Activated T-cell treated with anti-CD3 and anti-CD28 coated beads, Interleukin-2, amount 50 U/mL, for 4 hours (primary cell): ENCODE measurements around the gene SRSF12. TPM values are rescaled to one million over a fixed set of nuclear protein-coding genes. Genes with fewer than 3 reads are reported as not detected.
"Not testable (repeated sequence)": the region's sequence is repeated elsewhere in the genome, so short reads cannot be mapped to it uniquely, and the experiment has no call there.

ENCODE experiments used
- ATAC-seq, 2 donors: fragments of 200-7000 bp; cut with Tn5 transposase; one replicate each; pipeline ENCODE4 v1.10.0; 2021
- DNase-seq: peaks from one replicate; pipeline ENCODE4 v3.0.0-alpha.2; 2020
- H3K27me3 Mint-ChIP-seq: one replicate; pipeline ENCODE4 v1.8.0; 2021; ENCODE audit warnings: low read depth, mixed read lengths
- H3K36me3 Mint-ChIP-seq: one replicate; pipeline ENCODE4 v1.8.0; 2022; ENCODE audit warnings: mixed read lengths; ENCODE audit not compliant: insufficient read depth
- H3K4me1 Mint-ChIP-seq: one replicate; pipeline ENCODE4 v1.8.0; 2021; ENCODE audit warnings: low read depth, mixed read lengths
- H3K4me3 Mint-ChIP-seq: one replicate; pipeline ENCODE4 v1.8.0; 2021; ENCODE audit warnings: mild to moderate bottlenecking, moderate library complexity, mixed read lengths
- H3K9me3 Mint-ChIP-seq: one replicate; pipeline ENCODE4 v1.8.0; 2021; ENCODE audit warnings: mixed read lengths
- total RNA-seq, 3 donors: library from RNA; stranded (reverse); gene quantifications; one replicate each; pipeline ENCODE4 v1.2.1, GENCODE V29; 2021

Gene SRSF12
- total RNA-seq, 3 donors from 2014 or later = 0.11 to 1.3 (median 0.30) TPM

GRCh38 chr6:89069536-89070163 is 48.2 kb downstream of the SRSF12 start:
- no peak overlapping the region for H3K4me3 Mint-ChIP-seq
- no peaks in the 10 kb centered on the region for H3K36me3 Mint-ChIP-seq
- peaks cover 2% of the 10 kb centered on the region for H3K4me1 Mint-ChIP-seq
- peaks cover 12% of the 10 kb centered on the region for H3K27me3 Mint-ChIP-seq
- no peak for DNase-seq
- ATAC-seq = no peak
- H3K9me3 Mint-ChIP-seq = no peaks in the 10 kb centered on the region

GRCh38 chr6:89068695-89069094 is 49.2 kb downstream of the SRSF12 start:
- no peak for ATAC-seq
- H3K4me3 Mint-ChIP-seq = no peak overlapping the region
- no peaks in the 10 kb centered on the region for H3K9me3 Mint-ChIP-seq
- peaks cover 2% of the 10 kb centered on the region for H3K4me1 Mint-ChIP-seq
- H3K36me3 Mint-ChIP-seq = no peaks in the 10 kb centered on the region
- peaks cover 12% of the 10 kb centered on the region for H3K27me3 Mint-ChIP-seq
- DNase-seq = no peak

DNA sequence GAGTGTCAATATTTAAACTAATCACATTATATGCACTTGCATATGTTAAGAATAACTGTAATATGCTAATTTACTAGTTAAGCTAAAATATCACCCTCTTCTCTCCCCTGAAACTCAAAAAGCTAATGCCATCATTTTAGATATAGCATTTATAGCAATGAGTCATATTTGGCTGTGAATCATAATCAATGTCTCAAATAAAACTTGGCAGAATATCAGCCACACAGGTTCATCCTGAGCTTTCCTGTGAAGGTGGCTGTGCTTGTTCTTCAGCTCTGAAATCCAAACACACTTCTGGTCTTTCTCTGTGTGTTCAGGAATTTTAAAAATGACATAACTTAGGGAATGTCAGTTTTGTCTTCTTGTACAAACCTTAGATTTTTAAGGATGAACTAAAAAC is 50.1 kb downstream of the SRSF12 start:
- Mint-ChIP-seq H3K36me3 (no peaks in the 10 kb centered on the region), H3K27me3 (peaks cover 12% of the 10 kb centered on the region), H3K9me3 (no peaks in the 10 kb centered on the region), H3K4me1 (peaks cover 2% of the 10 kb centered on the region), H3K4me3 (no peak overlapping the region)
- DNase-seq (no peak), ATAC-seq (no peak)

- ATAC-seq (no peak), DNase-seq (no peak)
- peaks cover 12% of the 10 kb centered on the region for H3K27me3 Mint-ChIP-seq
- H3K36me3 Mint-ChIP-seq = no peaks in the 10 kb centered on the region
- H3K4me3 Mint-ChIP-seq = no peak overlapping the region
- no peaks in the 10 kb centered on the region for H3K4me1 Mint-ChIP-seq
- no peaks in the 10 kb centered on the region for H3K9me3 Mint-ChIP-seq
Observed at GRCh38 chr6:89066940-89067646, 50.8 kb downstream of the SRSF12 start.

DNA sequence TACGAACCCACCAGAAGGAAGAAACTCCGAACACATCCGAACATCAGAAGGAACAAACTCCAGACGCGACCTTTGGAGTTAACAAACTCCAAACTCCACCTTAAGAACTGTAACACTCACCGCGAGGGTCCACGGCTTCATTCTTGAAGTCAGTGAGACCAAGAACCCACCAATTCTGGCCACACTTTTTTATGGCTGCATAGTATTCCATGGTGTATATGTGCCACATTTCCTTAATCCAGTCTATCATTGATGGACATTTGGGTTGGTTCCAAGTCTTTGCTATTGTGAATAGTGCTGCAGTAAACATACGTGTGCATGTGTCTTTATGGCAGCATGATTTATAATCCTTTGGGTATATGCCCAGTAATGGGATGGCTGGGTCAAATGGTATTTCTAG is 51.8 kb downstream of the SRSF12 start:
- H3K36me3 Mint-ChIP-seq, H3K9me3 Mint-ChIP-seq, H3K4me3 Mint-ChIP-seq, H3K4me1 Mint-ChIP-seq, DNase-seq, ATAC-seq: not testable (repeated sequence)
- peaks cover 12% of the 10 kb centered on the region for H3K27me3 Mint-ChIP-seq

DNA sequence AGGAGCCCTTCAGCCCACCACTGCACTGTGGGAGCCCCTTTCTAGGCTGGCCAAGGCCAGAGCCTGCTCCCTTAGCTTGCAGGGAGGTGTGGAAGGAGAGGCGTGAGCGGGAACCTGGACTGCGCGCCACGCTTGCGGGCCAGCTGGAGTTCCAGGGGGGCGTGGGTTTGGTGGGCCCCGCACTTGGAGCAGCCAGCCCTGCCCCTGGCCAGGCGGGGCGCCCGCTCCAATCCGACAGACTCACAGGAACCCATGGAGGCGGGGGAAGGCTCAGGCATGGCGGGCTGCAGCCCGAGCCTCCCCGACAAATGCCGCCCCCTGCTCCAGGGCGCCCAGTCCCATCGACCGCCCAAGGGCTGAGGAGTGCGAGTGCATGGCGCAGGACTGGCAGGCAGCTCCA is 52.9 kb downstream of the SRSF12 start:
- H3K27me3 Mint-ChIP-seq, H3K4me3 Mint-ChIP-seq, H3K9me3 Mint-ChIP-seq, H3K4me1 Mint-ChIP-seq, H3K36me3 Mint-ChIP-seq, ATAC-seq, DNase-seq: not testable (repeated sequence)

- Mint-ChIP-seq H3K4me1 (no peaks in the 10 kb centered on the region), H3K27me3 (peaks cover 3% of the 10 kb centered on the region), H3K9me3 (no peaks in the 10 kb centered on the region), H3K36me3 (no peaks in the 10 kb centered on the region), H3K4me3 (no peak overlapping the region)
- ATAC-seq (no peak), DNase-seq (no peak)
Observed at GRCh38 chr6:89063881-89064280, 54.0 kb downstream of the SRSF12 start.

DNA sequence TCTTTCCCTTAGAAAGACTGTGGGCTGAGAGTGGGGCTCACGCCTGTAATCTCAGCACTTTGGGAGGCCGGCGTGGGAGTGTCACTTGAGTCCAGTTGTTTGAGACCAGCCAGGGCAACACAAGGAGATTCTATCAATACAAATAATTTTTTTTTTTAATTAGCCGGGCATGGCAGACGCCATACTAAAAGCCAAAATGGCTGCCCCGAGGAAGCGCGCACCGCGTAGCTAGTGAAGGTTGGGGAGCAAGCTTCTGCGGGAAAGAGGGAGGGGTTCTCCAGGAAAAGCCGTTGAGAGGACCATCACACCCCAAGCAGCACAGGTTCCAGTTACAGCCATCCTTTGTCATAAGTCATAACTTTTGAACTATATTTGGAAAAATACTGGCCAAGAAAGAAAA is 58.6 kb downstream of the SRSF12 start:
- Mint-ChIP-seq H3K4me3 (no peak overlapping the region), H3K36me3 (no peaks in the 10 kb centered on the region), H3K27me3 (no peaks in the 10 kb centered on the region), H3K9me3 (no peaks in the 10 kb centered on the region), H3K4me1 (no peaks in the 10 kb centered on the region)
- DNase-seq (no peak), ATAC-seq (no peak)

- no peaks in the 10 kb centered on the region for H3K9me3 Mint-ChIP-seq
- H3K4me3 Mint-ChIP-seq = no peak overlapping the region
- H3K36me3 Mint-ChIP-seq = no peaks in the 10 kb centered on the region
- no peaks in the 10 kb centered on the region for H3K4me1 Mint-ChIP-seq
- no peaks in the 10 kb centered on the region for H3K27me3 Mint-ChIP-seq
- ATAC-seq (no peak), DNase-seq (no peak)
Observed at GRCh38 chr6:89058627-89059026, 59.2 kb downstream of the SRSF12 start.

- ATAC-seq (no peak), DNase-seq (no peak)
- Mint-ChIP-seq H3K4me3 (no peak overlapping the region), H3K27me3 (no peaks in the 10 kb centered on the region), H3K36me3 (no peaks in the 10 kb centered on the region), H3K4me1 (no peaks in the 10 kb centered on the region), H3K9me3 (no peaks in the 10 kb centered on the region)
Observed at GRCh38 chr6:89057759-89058158, 60.1 kb downstream of the SRSF12 start.

DNA sequence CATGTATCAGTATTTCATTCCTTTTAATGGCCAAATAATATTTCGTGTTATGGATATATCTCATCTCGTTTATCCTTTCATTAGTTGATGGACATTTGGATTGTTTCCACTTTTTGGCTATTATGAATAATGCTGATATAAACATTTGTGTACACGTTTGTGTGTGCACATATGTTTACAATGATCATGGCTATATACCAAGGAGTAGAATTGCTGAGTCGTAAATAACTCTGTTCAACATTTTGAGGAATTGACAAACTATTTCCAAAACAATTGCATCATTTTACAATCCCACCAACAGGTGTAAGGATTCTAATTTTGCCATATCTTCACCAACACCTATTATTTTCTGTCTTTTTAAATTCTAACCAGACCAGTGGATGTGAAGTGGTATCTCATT is 63.7 kb downstream of the SRSF12 start:
- ATAC-seq (no peak), DNase-seq (no peak)
- no peaks in the 10 kb centered on the region for H3K36me3 Mint-ChIP-seq
- no peaks in the 10 kb centered on the region for H3K27me3 Mint-ChIP-seq
- no peaks in the 10 kb centered on the region for H3K9me3 Mint-ChIP-seq
- H3K4me1 Mint-ChIP-seq = peaks cover 11% of the 10 kb centered on the region
- H3K4me3 Mint-ChIP-seq = no peak overlapping the region

DNA sequence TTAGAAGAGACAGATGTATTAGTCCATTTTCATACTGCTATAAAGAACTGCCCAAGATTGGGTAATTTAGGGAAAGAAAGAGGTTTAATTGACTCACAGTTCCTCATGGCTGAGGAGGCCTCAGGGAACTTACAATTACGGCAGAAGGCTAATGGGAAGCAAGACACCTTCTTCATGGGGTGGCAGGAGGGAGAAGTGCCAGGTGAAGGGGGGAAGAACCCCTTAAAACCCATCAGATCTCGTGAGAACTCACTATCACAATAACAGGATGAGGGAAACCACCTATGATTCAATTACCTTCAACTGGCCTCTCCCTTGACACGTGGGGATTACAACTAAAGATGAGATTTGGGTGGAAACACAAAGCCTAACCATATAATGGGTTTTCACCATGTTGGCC is 66.2 kb downstream of the SRSF12 start:
- no peaks in the 10 kb centered on the region for H3K9me3 Mint-ChIP-seq
- DNase-seq (no peak), ATAC-seq (peak; percentile 71 to 72)
- H3K36me3 Mint-ChIP-seq = no peaks in the 10 kb centered on the region
- H3K4me3 Mint-ChIP-seq = no peak overlapping the region
- no peaks in the 10 kb centered on the region for H3K27me3 Mint-ChIP-seq
- peaks cover 11% of the 10 kb centered on the region for H3K4me1 Mint-ChIP-seq

DNA sequence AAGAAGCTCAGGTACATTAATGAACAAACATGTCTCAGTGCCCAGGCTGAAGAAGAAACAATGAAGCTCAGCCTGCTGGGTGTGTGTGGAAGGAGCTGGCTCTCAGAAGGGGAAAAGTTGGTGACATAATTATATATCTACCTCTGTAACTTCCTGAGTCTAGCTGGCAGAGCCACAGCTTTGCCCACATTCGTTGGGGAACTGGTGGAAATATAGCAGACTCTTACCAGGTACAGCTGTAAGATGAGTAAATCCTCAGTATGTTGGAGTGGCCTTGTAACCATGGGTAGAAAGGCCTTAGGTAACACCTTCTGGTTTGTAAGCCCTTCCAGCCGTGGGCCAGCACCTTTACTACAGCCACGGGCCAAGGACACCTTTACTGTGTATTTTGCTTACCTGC is 67.2 kb downstream of the SRSF12 start:
- ATAC-seq (no peak), DNase-seq (no peak)
- H3K27me3 Mint-ChIP-seq = no peaks in the 10 kb centered on the region
- no peak overlapping the region for H3K4me3 Mint-ChIP-seq
- no peaks in the 10 kb centered on the region for H3K36me3 Mint-ChIP-seq
- peaks cover 11% of the 10 kb centered on the region for H3K4me1 Mint-ChIP-seq
- H3K9me3 Mint-ChIP-seq = no peaks in the 10 kb centered on the region

- H3K4me1 Mint-ChIP-seq = peaks cover 11% of the 10 kb centered on the region
- H3K36me3 Mint-ChIP-seq = no peaks in the 10 kb centered on the region
- DNase-seq (no peak), ATAC-seq (no peak)
- no peak overlapping the region for H3K4me3 Mint-ChIP-seq
- no peaks in the 10 kb centered on the region for H3K27me3 Mint-ChIP-seq
- no peaks in the 10 kb centered on the region for H3K9me3 Mint-ChIP-seq
Observed at GRCh38 chr6:89050155-89050554, 67.7 kb downstream of the SRSF12 start.

DNA sequence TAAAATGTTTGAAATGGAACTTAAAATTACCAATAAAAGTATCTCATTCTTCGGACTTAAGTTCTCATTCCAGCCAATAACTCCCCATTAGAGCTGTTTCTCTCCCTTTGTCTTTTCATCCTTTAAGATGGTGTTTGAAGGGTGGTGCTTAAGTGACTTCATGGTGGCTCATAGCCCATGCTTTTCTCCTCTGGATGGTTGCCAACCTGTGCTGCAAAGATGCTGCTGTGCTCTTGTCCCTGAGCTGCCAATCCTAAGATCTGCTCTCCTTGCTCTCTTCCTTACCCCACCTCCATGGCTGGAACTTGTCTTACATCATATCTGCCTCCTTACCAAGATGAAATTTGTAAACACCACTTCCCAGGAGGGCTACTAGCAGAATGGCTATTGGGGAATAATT is 68.9 kb downstream of the SRSF12 start:
- ATAC-seq (no peak), DNase-seq (no peak)
- Mint-ChIP-seq H3K9me3 (no peaks in the 10 kb centered on the region), H3K36me3 (no peaks in the 10 kb centered on the region), H3K4me3 (no peak overlapping the region), H3K27me3 (no peaks in the 10 kb centered on the region), H3K4me1 (peaks cover 11% of the 10 kb centered on the region)
